ENCODE results near the gene ZWILCH. TPM values are rescaled to one million over a fixed set of nuclear protein-coding genes. Genes with fewer than 3 reads are reported as not detected.
"Not testable (repeated sequence)": the region's sequence is repeated elsewhere in the genome, so short reads cannot be mapped to it uniquely, and the experiment has no call there.

Gene ZWILCH
- total RNA-seq, 1 experiment from 2014 or later, result 39.9 TPM

DNA sequence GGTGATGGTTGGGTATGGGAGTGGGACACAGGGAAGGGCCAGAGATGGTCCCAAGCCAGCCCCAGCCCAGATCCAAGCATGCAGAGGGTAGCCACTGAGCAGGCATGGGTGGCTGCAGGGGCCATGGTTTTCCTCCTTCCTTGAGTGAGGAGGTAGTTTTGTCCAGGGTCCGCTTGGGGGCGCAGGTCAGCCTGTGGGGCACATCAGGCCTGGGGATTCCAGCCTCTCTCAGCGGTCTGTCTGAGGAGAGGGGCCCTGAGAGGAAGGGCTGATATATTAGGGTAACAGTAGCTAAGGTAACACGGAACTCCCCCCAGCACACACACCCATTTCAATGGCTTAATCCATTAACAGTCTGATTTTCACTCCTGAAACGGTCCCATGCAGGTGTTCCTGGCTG is 83.4 kb downstream of the ZWILCH start:
- CTCF ChIA-PET, result interaction anchor here (0.6 kb wide), 1 partner anchor 266 kb away, joined by 9 read pairs; no protein-coding TSS in a partner anchor
- in situ Hi-C loops (cut with HindIII; ENCODE audit: low pct_unique_long_range_greater_than_20kb, low sequenced_read_pairs) (no loop called here), intact Hi-C loops (cut with micrococcal nuclease; ENCODE audit: unreplicated experiment) (no loop called here)
- DNase-seq (ENCODE audit: low read depth, low spot score) (no peak), ATAC-seq (no peak)
- H3K4me3 ChIP-seq (ENCODE audit: low read depth in 2 of 2, low read length in 2 of 2), result no peak overlapping the region
- no TSS peak for BruUV-seq (replicated peaks)
- no peak for TF ChIP-seq SIN3A (IDR thresholded peaks at IDR 0.05; ENCODE audit: borderline replicate concordance, insufficient read depth, low read depth, low read length)
- TF ChIP-seq POLR2AphosphoS5 (IDR thresholded peaks at IDR 0.05; ENCODE audit: low read depth, low read length), result no peak
- TF ChIP-seq, protein P1, sequence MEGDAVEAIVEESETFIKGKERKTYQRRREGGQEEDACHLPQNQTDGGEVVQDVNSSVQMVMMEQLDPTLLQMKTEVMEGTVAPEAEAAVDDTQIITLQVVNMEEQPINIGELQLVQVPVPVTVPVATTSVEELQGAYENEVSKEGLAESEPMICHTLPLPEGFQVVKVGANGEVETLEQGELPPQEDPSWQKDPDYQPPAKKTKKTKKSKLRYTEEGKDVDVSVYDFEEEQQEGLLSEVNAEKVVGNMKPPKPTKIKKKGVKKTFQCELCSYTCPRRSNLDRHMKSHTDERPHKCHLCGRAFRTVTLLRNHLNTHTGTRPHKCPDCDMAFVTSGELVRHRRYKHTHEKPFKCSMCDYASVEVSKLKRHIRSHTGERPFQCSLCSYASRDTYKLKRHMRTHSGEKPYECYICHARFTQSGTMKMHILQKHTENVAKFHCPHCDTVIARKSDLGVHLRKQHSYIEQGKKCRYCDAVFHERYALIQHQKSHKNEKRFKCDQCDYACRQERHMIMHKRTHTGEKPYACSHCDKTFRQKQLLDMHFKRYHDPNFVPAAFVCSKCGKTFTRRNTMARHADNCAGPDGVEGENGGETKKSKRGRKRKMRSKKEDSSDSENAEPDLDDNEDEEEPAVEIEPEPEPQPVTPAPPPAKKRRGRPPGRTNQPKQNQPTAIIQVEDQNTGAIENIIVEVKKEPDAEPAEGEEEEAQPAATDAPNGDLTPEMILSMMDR (IDR thresholded peaks at IDR 0.05), result no peak; the same call in 1 of the 2 replicates
- TF ChIP-seq TCF7L2 (IDR thresholded peaks at IDR 0.05; ENCODE audit: low read depth, low read length), result no peak
- TF ChIP-seq, protein P2, sequence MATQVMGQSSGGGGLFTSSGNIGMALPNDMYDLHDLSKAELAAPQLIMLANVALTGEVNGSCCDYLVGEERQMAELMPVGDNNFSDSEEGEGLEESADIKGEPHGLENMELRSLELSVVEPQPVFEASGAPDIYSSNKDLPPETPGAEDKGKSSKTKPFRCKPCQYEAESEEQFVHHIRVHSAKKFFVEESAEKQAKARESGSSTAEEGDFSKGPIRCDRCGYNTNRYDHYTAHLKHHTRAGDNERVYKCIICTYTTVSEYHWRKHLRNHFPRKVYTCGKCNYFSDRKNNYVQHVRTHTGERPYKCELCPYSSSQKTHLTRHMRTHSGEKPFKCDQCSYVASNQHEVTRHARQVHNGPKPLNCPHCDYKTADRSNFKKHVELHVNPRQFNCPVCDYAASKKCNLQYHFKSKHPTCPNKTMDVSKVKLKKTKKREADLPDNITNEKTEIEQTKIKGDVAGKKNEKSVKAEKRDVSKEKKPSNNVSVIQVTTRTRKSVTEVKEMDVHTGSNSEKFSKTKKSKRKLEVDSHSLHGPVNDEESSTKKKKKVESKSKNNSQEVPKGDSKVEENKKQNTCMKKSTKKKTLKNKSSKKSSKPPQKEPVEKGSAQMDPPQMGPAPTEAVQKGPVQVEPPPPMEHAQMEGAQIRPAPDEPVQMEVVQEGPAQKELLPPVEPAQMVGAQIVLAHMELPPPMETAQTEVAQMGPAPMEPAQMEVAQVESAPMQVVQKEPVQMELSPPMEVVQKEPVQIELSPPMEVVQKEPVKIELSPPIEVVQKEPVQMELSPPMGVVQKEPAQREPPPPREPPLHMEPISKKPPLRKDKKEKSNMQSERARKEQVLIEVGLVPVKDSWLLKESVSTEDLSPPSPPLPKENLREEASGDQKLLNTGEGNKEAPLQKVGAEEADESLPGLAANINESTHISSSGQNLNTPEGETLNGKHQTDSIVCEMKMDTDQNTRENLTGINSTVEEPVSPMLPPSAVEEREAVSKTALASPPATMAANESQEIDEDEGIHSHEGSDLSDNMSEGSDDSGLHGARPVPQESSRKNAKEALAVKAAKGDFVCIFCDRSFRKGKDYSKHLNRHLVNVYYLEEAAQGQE (IDR thresholded peaks at IDR 0.05; ENCODE audit: insufficient read depth in 1 of 2, low read depth in 2 of 2, low read length in 1 of 2), result no peak
- no peak overlapping the region for H3K27ac ChIP-seq (ENCODE audit: low read length)
- H3K9me3 ChIP-seq (ENCODE audit: control insufficient read depth, insufficient read depth, low read depth, low read length), result no peaks in the 10 kb centered on the region
- H3K4me1 ChIP-seq (ENCODE audit: control insufficient read depth, insufficient read depth, low read length), result no peaks in the 10 kb centered on the region
- H3K36me3 ChIP-seq (ENCODE audit: control insufficient read depth, insufficient read depth, low read length), result no peaks in the 10 kb centered on the region
- H3K27me3 ChIP-seq (ENCODE audit: control insufficient read depth, insufficient read depth, low read length), result no peaks in the 10 kb centered on the region
- POLR2A ChIA-PET, result no interaction called here

DNA sequence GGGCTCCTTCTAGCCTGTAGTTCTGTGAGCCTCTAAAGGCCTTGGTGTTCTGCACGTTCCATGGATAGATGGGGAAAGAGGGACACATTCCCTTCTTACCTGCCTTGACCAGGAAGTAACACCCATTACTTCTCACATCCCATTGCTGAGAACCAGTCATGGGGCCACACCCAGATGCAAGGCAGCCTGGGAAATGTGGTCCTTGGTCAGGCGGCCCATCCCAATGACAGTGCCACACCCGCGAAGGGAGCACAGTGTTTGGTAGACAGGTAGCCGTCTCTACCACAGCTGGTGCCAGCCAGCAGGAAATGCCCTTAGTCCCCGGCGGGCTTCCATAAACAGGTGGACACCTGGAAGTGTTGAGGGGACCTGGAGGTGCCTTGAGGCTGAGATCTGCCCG is 83.8 kb downstream of the ZWILCH start:
- Histone ChIP-seq H3K27me3 (ENCODE audit: control insufficient read depth, insufficient read depth, low read length) (no peaks in the 10 kb centered on the region), H3K27ac (ENCODE audit: low read length) (no peak overlapping the region), H3K36me3 (ENCODE audit: control insufficient read depth, insufficient read depth, low read length) (no peaks in the 10 kb centered on the region), H3K4me3 (ENCODE audit: low read depth in 2 of 2, low read length in 2 of 2) (no peak overlapping the region), H3K9me3 (ENCODE audit: control insufficient read depth, insufficient read depth, low read depth, low read length) (no peaks in the 10 kb centered on the region), H3K4me1 (ENCODE audit: control insufficient read depth, insufficient read depth, low read length) (no peaks in the 10 kb centered on the region)
- BruUV-seq (replicated peaks), result no TSS peak
- intact Hi-C loops (cut with micrococcal nuclease; ENCODE audit: unreplicated experiment) (no loop called here), in situ Hi-C loops (cut with HindIII; ENCODE audit: low pct_unique_long_range_greater_than_20kb, low sequenced_read_pairs) (no loop called here)
- TF ChIP-seq, protein P1 (IDR thresholded peaks at IDR 0.05), result no peak
- TF ChIP-seq SIN3A (IDR thresholded peaks at IDR 0.05; ENCODE audit: borderline replicate concordance, insufficient read depth, low read depth, low read length) (no peak), POLR2AphosphoS5 (IDR thresholded peaks at IDR 0.05; ENCODE audit: low read depth, low read length) (no peak), TCF7L2 (IDR thresholded peaks at IDR 0.05; ENCODE audit: low read depth, low read length) (no peak)
- TF ChIP-seq, protein P2 (IDR thresholded peaks at IDR 0.05; ENCODE audit: insufficient read depth in 1 of 2, low read depth in 2 of 2, low read length in 1 of 2), result no peak
- DNase-seq (ENCODE audit: low read depth, low spot score) (no peak), ATAC-seq (no peak)
- CTCF ChIA-PET, result no interaction called here
- POLR2A ChIA-PET, result no interaction called here

DNA sequence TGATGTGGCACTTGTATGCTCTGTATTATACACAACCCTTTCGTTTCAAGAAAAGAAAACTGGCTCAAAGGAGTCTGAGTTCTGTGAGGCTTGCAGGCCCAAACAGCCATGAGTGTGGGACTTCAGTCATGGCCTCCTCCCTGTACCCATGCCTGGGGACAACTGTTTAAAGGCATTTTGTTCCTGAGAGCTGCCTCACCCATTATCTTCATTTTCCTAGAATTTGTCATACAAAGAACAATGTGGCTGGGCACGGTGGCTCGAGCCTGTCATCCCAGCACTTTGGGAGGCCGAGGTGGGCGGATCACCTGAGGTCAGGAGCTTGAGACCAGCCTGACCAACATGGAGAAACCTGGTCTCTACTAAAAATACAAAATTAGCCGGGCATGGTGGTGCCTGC is 84.3 kb downstream of the ZWILCH start:
- CTCF ChIA-PET, result interaction anchor here (0.7 kb wide), 1 partner anchor 117 kb away, joined by 3 read pairs; no protein-coding TSS in a partner anchor
- ATAC-seq; H3K36me3 ChIP-seq (ENCODE audit: control insufficient read depth, insufficient read depth, low read length); H3K27ac ChIP-seq (ENCODE audit: low read length); H3K27me3 ChIP-seq (ENCODE audit: control insufficient read depth, insufficient read depth, low read length); POLR2A ChIA-PET; intact Hi-C loops (cut with micrococcal nuclease; ENCODE audit: unreplicated experiment); H3K4me1 ChIP-seq (ENCODE audit: control insufficient read depth, insufficient read depth, low read length); H3K9me3 ChIP-seq (ENCODE audit: control insufficient read depth, insufficient read depth, low read depth, low read length); H3K4me3 ChIP-seq (ENCODE audit: low read depth in 2 of 2, low read length in 2 of 2); BruUV-seq (replicated peaks); DNase-seq (ENCODE audit: low read depth, low spot score); in situ Hi-C loops (cut with HindIII; ENCODE audit: low pct_unique_long_range_greater_than_20kb, low sequenced_read_pairs): not testable (repeated sequence)
